Amniotic epithelial cell (primary cell): ENCODE data around the gene FCHO1.
A peak's percentile ranks its signal among the peaks of the same experiment; 100 is the strongest.

Experiments
- DNase-seq: peaks from one replicate; pipeline ENCODE4 v3.0.0-alpha.2; 2010; ENCODE audit warnings: low read depth

The FCHO1 gene

DNA sequence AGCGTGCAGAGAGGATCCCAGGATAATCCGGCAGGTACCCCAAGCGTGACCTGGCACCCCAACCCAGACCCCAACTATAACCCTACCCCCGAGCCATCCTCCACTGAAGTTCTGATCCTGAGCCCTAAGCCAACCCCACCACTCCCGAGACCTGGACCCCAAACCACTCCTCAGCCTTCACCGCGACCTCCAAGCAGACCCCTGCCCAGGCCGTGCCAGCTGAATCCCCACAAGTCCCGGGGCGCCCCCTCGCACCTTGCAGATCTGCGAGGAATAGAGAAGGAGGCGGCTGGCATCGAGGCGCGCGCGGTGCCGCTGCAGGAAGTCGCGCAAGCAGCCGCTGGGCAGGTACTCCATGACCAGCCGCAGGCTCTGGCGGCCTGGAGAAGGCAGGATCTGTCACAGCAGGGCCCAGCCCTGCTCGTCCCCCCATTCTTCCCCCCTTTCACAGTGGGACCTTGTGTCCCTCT, 80.2 kb downstream of the FCHO1 start:
- no peak for DNase-seq

DNA sequence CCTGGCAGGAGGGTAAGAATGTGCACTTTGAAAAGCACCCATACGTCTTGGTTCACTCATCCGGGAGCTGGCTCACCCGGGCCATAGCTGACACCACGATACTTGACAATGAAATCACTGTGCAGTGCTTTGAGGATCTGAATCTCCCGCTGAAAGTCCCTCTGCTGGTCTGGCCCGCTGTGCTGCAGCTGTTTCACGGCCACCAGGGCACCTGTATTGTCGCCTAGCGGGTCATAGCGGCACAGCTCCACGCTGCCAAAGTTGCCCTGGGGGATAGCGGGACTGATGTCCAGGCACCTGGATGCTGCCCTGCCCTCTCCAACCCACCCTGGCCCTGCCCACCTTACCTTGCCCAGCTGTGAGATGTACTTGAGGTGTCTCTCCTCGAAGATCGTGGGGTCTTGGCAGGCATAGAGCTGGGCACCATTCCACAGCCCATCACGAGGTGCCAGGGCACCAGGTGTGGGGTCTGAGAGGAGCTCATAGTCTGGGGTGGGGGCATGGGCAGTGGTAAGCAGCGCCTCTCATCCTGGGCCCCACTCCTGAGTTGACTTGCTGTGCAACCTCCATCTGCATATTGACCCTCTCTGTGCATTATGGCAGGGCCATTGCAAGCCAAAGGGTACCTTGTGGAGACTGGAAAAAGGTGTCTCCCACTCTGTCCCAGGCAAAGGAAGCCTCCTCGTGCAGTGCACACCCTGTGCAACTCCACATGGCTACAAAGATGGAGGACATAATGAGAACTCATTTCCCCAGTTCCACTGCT, 81.3 kb downstream of the FCHO1 start:
- no peak for DNase-seq

DNA sequence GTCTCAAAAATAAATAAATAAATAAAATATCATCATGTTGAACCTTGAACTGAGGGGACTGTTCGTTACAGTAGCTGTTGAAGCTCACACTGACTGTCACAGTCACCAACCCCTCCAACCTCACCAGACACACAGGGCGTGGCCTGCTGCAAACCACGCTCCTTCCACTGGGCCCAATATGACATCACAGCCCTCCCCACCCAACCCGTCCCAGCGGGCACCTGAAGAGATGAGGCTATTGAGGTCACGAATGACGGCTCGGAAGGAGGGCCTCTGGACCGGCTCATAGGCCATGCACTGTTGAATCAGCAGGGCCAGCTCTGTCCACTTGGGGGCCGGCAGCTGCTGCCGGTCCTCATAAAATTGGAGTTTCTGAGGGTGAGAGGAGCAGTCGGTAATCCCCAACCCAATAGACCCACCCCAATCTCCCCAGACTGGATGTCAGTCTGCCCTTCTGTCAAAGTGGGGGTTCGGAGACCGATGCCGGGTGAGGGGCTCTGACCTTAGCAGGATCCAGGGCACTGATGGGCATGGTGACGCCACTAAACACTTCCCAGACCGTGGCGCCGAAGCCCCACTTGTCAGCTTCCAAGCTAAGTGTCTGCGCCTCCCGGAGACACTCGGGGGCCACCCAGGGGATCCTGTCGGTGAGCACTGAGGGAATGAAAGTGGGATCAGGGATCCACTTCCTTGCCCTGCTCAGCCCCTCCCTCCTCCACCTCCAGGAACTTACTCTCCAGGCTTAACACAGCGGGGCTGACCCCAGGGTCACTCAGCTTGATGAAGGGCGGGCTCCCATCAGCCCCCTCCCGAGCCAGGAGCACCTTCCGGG, 83.3 kb downstream of the FCHO1 start:
- no peak for DNase-seq

GRCh38 chr19:17835182-17836006, 84.1 kb downstream of the FCHO1 start:
- no peak for DNase-seq

- peak; percentile 58 for DNase-seq
Measured at GRCh38 chr19:17836530-17836929, 85.3 kb downstream of the FCHO1 start.

GRCh38 chr19:17837972-17838371, 86.7 kb downstream of the FCHO1 start:
- DNase-seq, result no peak
